H9 (cell line): ENCODE results near the gene GHRL. TPM values are rescaled to one million over a fixed set of nuclear protein-coding genes. Genes with fewer than 3 reads are reported as not detected.

Experiments
- DNase-seq: peaks from one replicate; pipeline ENCODE4 v3.0.0-alpha.2; 2017
- H2AFZ ChIP-seq: one replicate; pipeline ENCODE4 v1.6.1; 2013; ENCODE audit warnings: mild to moderate bottlenecking, low read length, control low read depth, moderate library complexity
- H2AK5ac ChIP-seq: 2 replicates; pipeline ENCODE4 v1.6.1; 2013; ENCODE audit warnings: low read length, control low read depth, mixed read lengths; ENCODE audit not compliant: insufficient read length
- H2BK120ac ChIP-seq: one replicate; pipeline ENCODE4 v1.6.1; 2013; ENCODE audit warnings: low read depth, mild to moderate bottlenecking, low read length, control low read depth, inconsistent platforms; ENCODE audit not compliant: poor library complexity, severe bottlenecking
- H2BK12ac ChIP-seq: 2 replicates; pipeline ENCODE4 v1.6.1; 2013; ENCODE audit warnings: low read length, control low read depth, mixed read lengths, low read depth; ENCODE audit not compliant: insufficient read length
- H2BK15ac ChIP-seq: 2 replicates; pipeline ENCODE4 v1.6.1; 2013; ENCODE audit warnings: low read depth, low read length, control low read depth
- H2BK20ac ChIP-seq: one replicate; pipeline ENCODE4 v1.6.1; 2013; ENCODE audit warnings: low read depth, mild to moderate bottlenecking, low read length, control low read depth, inconsistent platforms; ENCODE audit not compliant: poor library complexity, severe bottlenecking
- H2BK5ac ChIP-seq: 2 replicates; pipeline ENCODE4 v1.6.1; 2013; ENCODE audit warnings: low read length, control low read depth, mixed read lengths; ENCODE audit not compliant: insufficient read length
- H3K14ac ChIP-seq: 2 replicates; pipeline ENCODE4 v1.6.1; 2013; ENCODE audit warnings: low read length, control low read depth; ENCODE audit not compliant: insufficient read depth
- H3K18ac ChIP-seq: 2 replicates; pipeline ENCODE4 v1.6.1; 2013; ENCODE audit warnings: low read depth, mild to moderate bottlenecking, mixed read lengths, low read length, control low read depth; ENCODE audit not compliant: insufficient read length
- H3K23ac ChIP-seq: 2 replicates; pipeline ENCODE4 v1.6.1; 2013; ENCODE audit warnings: low read length, control low read depth, mixed read lengths, low read depth; ENCODE audit not compliant: insufficient read length
- H3K23me2 ChIP-seq: 2 replicates; pipeline ENCODE4 v1.6.1; 2013; ENCODE audit warnings: low read depth, mild to moderate bottlenecking, mixed read lengths, low read length, control low read depth; ENCODE audit not compliant: insufficient read length, poor library complexity, severe bottlenecking
- H3K27ac ChIP-seq: 2 replicates; pipeline ENCODE4 v1.5.1; 2013; ENCODE audit warnings: low read length, control low read depth, mixed read lengths, low read depth; ENCODE audit not compliant: insufficient read length
- H3K27me3 ChIP-seq: 2 replicates; pipeline ENCODE4 v1.6.1; 2013; ENCODE audit warnings: low read length, control low read depth, inconsistent platforms; ENCODE audit not compliant: insufficient read depth
- H3K4ac ChIP-seq: 2 replicates; pipeline ENCODE4 v1.6.1; 2013; ENCODE audit warnings: low read depth, mild to moderate bottlenecking, control low read depth, inconsistent platforms, low read length, moderate library complexity
- H3K4me1 ChIP-seq: 2 replicates; pipeline ENCODE4 v1.6.1; 2013; ENCODE audit warnings: low read length, control low read depth, inconsistent platforms; ENCODE audit not compliant: insufficient read depth
- H3K4me2 ChIP-seq: 2 replicates; pipeline ENCODE4 v1.6.1; 2013; ENCODE audit warnings: low read length, control low read depth, mixed read lengths; ENCODE audit not compliant: insufficient read length, insufficient read depth
- H3K56ac ChIP-seq: 2 replicates; pipeline ENCODE4 v1.6.1; 2013; ENCODE audit warnings: low read depth, mild to moderate bottlenecking, mixed read lengths, low read length, control low read depth; ENCODE audit not compliant: insufficient read length
- H3K79me1 ChIP-seq: 2 replicates; pipeline ENCODE4 v1.6.1; 2013; ENCODE audit warnings: low read depth, mild to moderate bottlenecking, moderate library complexity, low read length, control low read depth, inconsistent platforms; ENCODE audit not compliant: insufficient read depth, poor library complexity, severe bottlenecking
- H3K79me2 ChIP-seq: 2 replicates; pipeline ENCODE4 v1.6.1; 2013; ENCODE audit warnings: low read length, control low read depth, inconsistent platforms; ENCODE audit not compliant: insufficient read depth
- H3K9ac ChIP-seq: 2 replicates; pipeline ENCODE4 v1.6.1; 2013; ENCODE audit warnings: low read length, control low read depth, mixed read lengths; ENCODE audit not compliant: insufficient read length; ENCODE audit errors: extremely low read depth
- H3K9me3 ChIP-seq: one replicate; pipeline ENCODE4 v1.6.1; 2013; ENCODE audit warnings: low read depth, low read length, inconsistent platforms; ENCODE audit not compliant: control insufficient read depth
- H3T11ph ChIP-seq: one replicate; pipeline ENCODE4 v1.6.1; 2013; ENCODE audit warnings: mild to moderate bottlenecking, low read length, control low read depth, inconsistent platforms
- H4K20me1 ChIP-seq: one replicate; pipeline ENCODE4 v1.6.1; 2013; ENCODE audit not compliant: control insufficient read depth, insufficient read length, insufficient read depth
- H4K5ac ChIP-seq: 2 replicates; pipeline ENCODE4 v1.6.1; 2013; ENCODE audit warnings: low read depth, mild to moderate bottlenecking, mixed read lengths, low read length, control low read depth; ENCODE audit not compliant: insufficient read length
- H4K8ac ChIP-seq: replicated peaks from 2 replicates; pipeline ENCODE4 v1.6.1; 2013; ENCODE audit warnings: low read length, control low read depth, mixed read lengths, low read depth; ENCODE audit not compliant: insufficient read length
- H4K91ac ChIP-seq: 2 replicates; pipeline ENCODE4 v1.6.1; 2013; ENCODE audit warnings: low read depth, mild to moderate bottlenecking, moderate library complexity, mixed read lengths, low read length, control low read depth; ENCODE audit not compliant: insufficient read length
- H3K27ac Mint-ChIP-seq, 3 experiments: 2 replicates in 2 of 3; 3 replicates in 1 of 3; pipeline ENCODE4 v1.8.0; 2020 to 2021; ENCODE audit warnings: mixed read lengths in 3 of 3, mild to moderate bottlenecking in 1 of 3, moderate library complexity in 1 of 3
- H3K27me3 Mint-ChIP-seq: 2 replicates; pipeline ENCODE4 v1.8.0; 2021; ENCODE audit warnings: low read depth, mild to moderate bottlenecking, moderate library complexity, mixed read lengths
- H3K36me3 Mint-ChIP-seq, 3 experiments: 2 replicates in 2 of 3; 3 replicates in 1 of 3; pipeline ENCODE4 v1.8.0; 2020 to 2021; ENCODE audit warnings: low read depth in 3 of 3, mixed read lengths in 3 of 3; ENCODE audit not compliant: insufficient read depth in 1 of 3
- H3K4me1 Mint-ChIP-seq, 2 experiments: 2 replicates each; pipeline ENCODE4 v1.8.0; 2020; ENCODE audit warnings: mixed read lengths in 2 of 2
- H3K4me3 Mint-ChIP-seq, 2 experiments: 2 replicates in 1 of 2; 3 replicates in 1 of 2; pipeline ENCODE4 v1.8.0; 2020 to 2021; ENCODE audit warnings: mild to moderate bottlenecking in 2 of 2, mixed read lengths in 2 of 2, moderate library complexity in 1 of 2
- H3K9me3 Mint-ChIP-seq, 2 experiments: 2 replicates in 1 of 2; 3 replicates in 1 of 2; pipeline ENCODE4 v1.8.0; 2020; ENCODE audit warnings: mild to moderate bottlenecking in 2 of 2, mixed read lengths in 2 of 2, moderate library complexity in 1 of 2
- WGBS: extraction: QIAGEN DNeasy Blood & Tissue Kit; methylation state at CpG from one replicate; pipeline ENCODE4 v1.1.7; 2013; ENCODE audit warnings: missing lambda C conversion rate, low lambda C conversion rate, mixed read lengths; ENCODE audit not compliant: insufficient read length; ENCODE audit errors: extremely low coverage; 5-methylcytosine and 5-hydroxymethylcytosine counted together
- total RNA-seq: library from RNA; stranded (reverse); gene quantifications from 2 replicates; pipeline ENCODE4 v1.2.1, GENCODE V29; 2021
- TF ChIP-seq, protein P1 (sequence below): fragments of 200-600 bp; sonication (generic); conservative IDR thresholded peaks from 3 replicates; pipeline ENCODE4 v1.8.0; 2021; ENCODE audit warnings: antibody characterized with exemption, mild to moderate bottlenecking

GHRL gene
- total RNA-seq, 1 experiment from 2014 or later: 1.3 TPM

DNA sequence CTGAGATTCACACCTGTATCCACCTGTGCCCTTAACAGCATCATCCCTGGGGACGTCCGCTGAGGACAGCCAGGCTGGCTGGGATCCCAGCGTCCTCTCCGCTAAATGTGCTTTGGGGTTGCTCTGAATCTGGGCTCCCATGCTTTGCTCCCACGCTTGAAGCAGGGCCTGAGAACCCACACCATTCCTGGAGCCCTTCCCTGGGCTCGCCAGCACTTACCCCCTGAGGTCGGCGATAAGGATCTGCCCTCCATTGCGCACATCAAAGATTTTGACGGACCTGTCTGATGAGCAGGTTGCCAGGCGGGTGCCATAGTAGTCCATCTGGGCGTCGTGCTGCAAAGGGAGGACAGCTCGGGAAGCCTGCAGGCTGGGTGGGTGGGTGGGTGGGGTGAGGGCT lies 22.4 kb upstream of the GHRL start:
- TF ChIP-seq, protein P1, sequence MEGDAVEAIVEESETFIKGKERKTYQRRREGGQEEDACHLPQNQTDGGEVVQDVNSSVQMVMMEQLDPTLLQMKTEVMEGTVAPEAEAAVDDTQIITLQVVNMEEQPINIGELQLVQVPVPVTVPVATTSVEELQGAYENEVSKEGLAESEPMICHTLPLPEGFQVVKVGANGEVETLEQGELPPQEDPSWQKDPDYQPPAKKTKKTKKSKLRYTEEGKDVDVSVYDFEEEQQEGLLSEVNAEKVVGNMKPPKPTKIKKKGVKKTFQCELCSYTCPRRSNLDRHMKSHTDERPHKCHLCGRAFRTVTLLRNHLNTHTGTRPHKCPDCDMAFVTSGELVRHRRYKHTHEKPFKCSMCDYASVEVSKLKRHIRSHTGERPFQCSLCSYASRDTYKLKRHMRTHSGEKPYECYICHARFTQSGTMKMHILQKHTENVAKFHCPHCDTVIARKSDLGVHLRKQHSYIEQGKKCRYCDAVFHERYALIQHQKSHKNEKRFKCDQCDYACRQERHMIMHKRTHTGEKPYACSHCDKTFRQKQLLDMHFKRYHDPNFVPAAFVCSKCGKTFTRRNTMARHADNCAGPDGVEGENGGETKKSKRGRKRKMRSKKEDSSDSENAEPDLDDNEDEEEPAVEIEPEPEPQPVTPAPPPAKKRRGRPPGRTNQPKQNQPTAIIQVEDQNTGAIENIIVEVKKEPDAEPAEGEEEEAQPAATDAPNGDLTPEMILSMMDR: no peak
- no peak overlapping the region for H2BK5ac ChIP-seq
- H3K79me2 ChIP-seq: peaks cover 9% of the 10 kb centered on the region
- Mint-ChIP-seq H3K4me3 (no peak overlapping the region), H3K27ac (no peak overlapping the region), H3K9me3 (no peaks in the 10 kb centered on the region), H3K4me1 (peaks cover 0 to 5% of the 10 kb centered on the region in 2 experiments; a peak in 3 of 4 replicates), H3K27me3 (no peaks in the 10 kb centered on the region), H3K36me3 (peaks cover 29 to 82% (median 74%) of the 10 kb centered on the region in 3 experiments; a peak in 6 of 7 replicates)
- no peak overlapping the region for H3K23ac ChIP-seq
- H4K8ac ChIP-seq: no peak overlapping the region
- peaks cover 2% of the 10 kb centered on the region for H3K23me2 ChIP-seq
- no peaks in the 10 kb centered on the region for H4K20me1 ChIP-seq
- H2BK15ac ChIP-seq: no peak overlapping the region
- H4K91ac ChIP-seq: no peak overlapping the region
- H2BK20ac ChIP-seq: no peak overlapping the region
- no peaks in the 10 kb centered on the region for H3K27me3 ChIP-seq
- H3K9ac ChIP-seq: no peak overlapping the region
- no peak overlapping the region for H3K14ac ChIP-seq
- no peak overlapping the region for H2BK120ac ChIP-seq
- H3K4me1 ChIP-seq: no peaks in the 10 kb centered on the region
- H3K56ac ChIP-seq: no peak overlapping the region
- H3K4ac ChIP-seq: no peak overlapping the region
- no peaks in the 10 kb centered on the region for H3K79me1 ChIP-seq
- H2AK5ac ChIP-seq: no peak overlapping the region
- H2AFZ ChIP-seq: no peak overlapping the region
- H3K9me3 ChIP-seq: no peaks in the 10 kb centered on the region
- H2BK12ac ChIP-seq: no peak overlapping the region
- H3K4me2 ChIP-seq: no peak overlapping the region
- no peak overlapping the region for H3K18ac ChIP-seq
- H4K5ac ChIP-seq: no peak overlapping the region
- DNase-seq: no peak
- H3K27ac ChIP-seq: no peak overlapping the region
- H3T11ph ChIP-seq: no peak overlapping the region
- WGBS: no CpG with 5 or more reads among the region's 14 CpGs
